Smooth muscle cell of the brain vasculature (primary cell): ENCODE results near the gene EFNA5.

Source experiments
- DNase-seq: peaks from one replicate; pipeline ENCODE4 v3.0.0-alpha.2; 2012; ENCODE audit warnings: low read depth, low spot score

EFNA5 gene

GRCh38 chr5:107639990-107640389 lies 30.7 kb downstream of the EFNA5 start:
- DNase-seq: no peak

DNA sequence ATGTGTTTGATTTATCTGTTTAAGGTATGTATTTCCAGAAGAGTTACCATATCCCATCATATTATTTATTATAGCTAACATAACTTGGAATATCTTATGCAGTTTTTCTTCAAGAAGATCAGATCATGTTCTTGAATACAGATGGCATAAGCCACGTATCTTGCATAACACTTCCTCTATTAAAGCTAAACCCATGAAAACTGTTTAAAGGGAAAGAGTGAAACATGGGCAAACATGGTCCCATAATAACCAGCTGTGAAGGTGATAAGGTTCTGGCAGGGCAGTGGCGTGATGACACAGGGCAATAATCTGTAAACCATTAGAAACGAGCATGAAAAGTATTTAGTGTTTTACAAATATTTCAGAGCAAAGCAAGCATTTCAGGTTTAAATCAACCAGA lies 34.2 kb downstream of the EFNA5 start:
- no peak for DNase-seq

GRCh38 chr5:107636068-107636467 lies 34.7 kb downstream of the EFNA5 start:
- DNase-seq: no peak

DNA sequence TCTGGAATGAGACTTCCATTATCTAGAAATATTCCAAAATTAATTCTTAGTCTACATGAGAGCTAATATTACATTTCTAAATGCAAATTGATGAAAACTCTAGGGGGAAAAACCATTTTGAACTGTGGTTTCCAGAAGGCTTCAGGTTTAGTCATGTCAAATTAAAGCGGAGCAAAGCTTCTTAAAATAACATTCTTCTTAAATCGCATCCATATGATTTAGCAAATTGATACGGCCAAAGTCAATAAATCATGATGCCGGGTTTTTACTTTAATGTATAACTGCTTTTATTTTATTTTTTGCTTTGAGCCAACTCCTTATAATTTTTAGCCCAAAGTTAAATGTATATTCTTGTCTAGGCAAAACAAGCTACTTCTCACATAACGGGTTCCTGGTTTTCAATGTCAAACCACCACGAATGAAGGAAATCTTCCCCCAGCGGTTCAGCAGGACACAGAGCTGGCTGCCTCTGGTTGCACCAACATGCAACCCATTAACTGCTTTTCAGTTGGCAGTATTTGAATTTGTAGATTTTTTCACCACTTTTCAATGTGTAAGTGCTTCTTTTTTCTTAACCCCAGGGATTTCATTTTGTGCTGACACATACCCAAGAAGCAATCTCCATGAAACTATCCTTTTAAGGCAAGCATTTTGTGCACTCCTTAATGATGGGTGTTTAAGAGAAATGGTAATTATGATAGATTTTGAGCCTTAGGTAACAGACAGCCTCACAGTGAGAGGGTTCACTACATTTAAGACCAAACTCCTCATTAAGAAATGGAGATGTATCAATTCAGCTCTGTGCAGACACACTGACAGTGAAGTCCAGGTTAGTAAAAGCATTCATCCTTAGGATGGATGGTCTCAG lies 35.5 kb downstream of the EFNA5 start:
- DNase-seq: no peak

- DNase-seq: no peak
Measured at GRCh38 chr5:107633171-107633901, 37.4 kb downstream of the EFNA5 start.

DNA sequence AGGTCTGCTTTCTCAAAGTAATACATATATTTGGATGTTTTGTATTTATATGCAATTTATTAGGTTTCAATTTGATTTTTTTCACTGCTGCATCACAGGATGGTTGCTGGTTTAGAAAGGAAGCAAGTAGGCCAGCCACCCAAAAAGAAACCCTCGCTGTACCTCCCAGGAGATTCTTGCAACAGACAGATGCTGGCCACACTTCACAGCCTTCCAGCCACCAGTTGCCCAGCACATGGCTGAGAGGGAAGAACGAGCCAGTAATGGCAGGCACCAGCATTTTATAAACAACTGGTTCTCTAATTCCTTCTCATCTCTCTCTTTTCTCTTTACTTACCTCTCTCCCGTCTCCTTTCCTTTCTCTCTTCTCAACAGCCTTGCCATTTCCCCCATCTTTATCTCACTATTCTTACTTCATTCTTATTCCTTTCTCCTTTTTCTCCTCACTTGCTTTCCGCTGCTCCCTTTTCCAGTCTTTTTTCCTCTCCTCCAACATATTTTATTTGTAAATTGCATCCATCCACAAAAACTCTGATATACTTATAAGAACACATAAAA lies 38.9 kb downstream of the EFNA5 start:
- no peak for DNase-seq

- no peak for DNase-seq
Measured at GRCh38 chr5:107630184-107630583, 40.6 kb downstream of the EFNA5 start.

GRCh38 chr5:107624235-107624634 lies 46.5 kb downstream of the EFNA5 start:
- no peak for DNase-seq

DNA sequence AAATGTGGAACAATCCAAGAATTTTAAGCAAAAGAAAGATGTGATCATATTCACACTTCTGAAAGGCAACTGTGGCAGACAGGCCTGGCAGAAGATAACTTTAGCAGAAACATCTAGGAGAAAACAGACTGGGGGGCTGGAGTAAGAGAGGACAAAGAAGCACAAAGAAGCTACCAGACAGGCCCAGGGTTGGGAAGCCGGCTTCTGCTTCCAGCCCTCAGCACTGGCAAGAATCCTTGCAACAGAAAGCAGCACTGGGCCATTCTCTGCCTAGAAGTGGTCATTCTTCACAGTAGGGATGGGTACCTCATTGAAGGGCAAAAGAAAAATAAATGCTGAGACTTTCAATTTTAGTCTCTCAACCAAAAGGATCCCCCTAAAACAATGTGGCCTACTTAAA lies 49.6 kb downstream of the EFNA5 start:
- no peak for DNase-seq

DNA sequence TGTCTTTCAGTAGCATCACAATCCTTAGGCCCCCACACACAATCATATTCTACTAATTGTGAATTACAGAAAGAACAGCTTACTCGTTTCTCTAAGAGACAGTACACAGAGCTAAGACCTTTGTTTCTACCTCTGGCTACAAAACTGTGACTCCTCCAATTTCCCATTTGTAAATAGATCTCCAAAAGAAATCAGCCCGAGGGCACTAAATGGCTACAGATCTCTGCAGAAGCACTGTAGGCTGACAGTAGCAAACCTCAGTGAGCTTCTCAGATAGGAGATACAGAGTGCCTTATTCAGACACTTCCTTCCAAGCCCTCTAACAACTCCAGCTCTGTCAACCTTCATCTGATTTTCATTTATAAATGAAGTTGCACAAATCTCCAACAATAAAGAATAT lies 51.0 kb downstream of the EFNA5 start:
- no peak for DNase-seq

GRCh38 chr5:107618242-107618641 lies 52.5 kb downstream of the EFNA5 start:
- DNase-seq: no peak

DNA sequence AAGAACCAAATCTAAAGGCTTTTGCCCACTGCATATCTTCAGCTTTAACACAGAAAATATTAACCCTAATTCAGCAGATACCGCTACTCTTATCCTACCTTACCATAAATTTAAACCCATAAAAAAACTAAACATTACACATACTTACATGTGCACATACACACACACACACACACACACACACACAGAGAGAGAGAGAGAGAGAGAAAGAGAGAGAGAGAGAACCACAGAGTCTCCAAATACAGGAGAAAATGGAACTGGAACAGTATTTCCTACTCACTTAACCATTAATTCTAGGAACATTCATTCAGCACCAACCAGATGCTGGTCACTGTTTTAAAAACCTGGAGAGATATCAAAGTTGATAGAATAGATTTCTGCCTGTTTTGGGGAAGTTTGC lies 53.7 kb downstream of the EFNA5 start:
- DNase-seq: no peak

DNA sequence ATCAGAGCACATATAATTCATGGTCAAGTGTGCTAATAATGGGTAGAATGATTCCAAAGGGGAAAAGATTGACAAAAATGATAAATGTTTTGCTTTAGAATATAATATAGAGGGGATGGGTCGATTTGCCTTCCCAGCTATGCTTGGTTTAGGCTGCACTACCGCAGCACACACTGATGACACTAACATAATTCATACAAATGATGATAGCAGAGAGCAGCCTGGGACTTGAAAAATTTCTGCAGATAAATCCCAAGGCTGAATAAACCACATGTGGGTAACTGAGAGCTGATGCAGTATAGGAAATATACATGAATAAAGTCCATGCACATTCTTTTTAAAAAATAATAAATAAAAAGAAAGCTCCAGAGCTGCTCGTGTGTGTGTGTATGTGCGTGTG lies 54.5 kb downstream of the EFNA5 start:
- DNase-seq: no peak

DNA sequence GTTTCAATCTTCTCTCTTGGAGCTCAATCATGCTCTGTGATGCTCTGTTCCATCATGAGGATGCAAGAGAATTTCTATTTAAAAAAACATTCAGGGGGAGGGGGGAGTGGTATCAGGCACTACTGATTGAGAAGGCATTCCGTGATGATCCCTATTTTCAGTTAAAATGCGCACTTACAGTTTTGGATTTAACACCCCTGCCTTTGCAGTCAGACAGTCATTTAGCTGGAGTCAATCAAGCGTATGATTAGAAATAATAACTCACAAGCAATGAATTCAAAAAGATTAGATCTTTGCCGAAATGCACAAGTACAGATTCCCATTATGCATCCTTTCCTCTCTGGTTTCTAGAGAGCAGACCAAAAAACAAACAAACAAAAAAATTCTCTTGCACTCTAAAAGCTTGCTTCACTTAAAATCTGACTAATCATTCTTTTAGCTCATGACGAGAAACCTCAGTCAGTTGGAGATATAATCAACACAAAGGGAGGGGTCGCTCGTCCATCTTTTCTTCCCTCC lies 55.4 kb downstream of the EFNA5 start:
- DNase-seq: no peak

GRCh38 chr5:107612541-107612940 lies 58.2 kb downstream of the EFNA5 start:
- no peak for DNase-seq

GRCh38 chr5:107610798-107611197 lies 59.9 kb downstream of the EFNA5 start:
- DNase-seq: no peak

GRCh38 chr5:107607671-107608345 lies 62.9 kb downstream of the EFNA5 start:
- DNase-seq: no peak

GRCh38 chr5:107607196-107607595 lies 63.5 kb downstream of the EFNA5 start:
- no peak for DNase-seq

DNA sequence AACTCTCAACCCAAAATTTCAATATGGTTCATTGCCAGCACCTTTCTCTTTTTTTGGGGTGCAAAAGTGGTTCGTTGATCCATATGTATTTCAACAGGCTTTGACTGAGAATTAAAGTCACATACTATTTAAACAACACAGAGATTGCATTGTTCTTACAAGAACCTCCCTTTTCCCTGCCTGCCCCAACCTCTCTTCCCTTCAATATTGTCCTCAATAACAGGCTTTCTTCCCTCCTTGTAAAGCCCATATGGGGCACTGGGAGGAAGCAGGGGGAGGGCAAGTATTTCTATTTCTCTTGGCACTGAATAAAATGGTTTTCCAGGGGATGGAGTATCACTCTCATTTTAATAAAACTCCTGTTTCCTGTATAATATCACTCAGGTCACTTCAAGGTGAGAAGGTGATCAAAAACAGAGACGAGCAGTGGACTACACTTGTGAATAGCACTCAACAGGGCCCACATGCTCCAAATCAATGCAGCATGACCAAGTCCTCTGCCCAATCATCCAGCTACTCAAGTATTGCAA lies 65.1 kb downstream of the EFNA5 start:
- DNase-seq: no peak

DNA sequence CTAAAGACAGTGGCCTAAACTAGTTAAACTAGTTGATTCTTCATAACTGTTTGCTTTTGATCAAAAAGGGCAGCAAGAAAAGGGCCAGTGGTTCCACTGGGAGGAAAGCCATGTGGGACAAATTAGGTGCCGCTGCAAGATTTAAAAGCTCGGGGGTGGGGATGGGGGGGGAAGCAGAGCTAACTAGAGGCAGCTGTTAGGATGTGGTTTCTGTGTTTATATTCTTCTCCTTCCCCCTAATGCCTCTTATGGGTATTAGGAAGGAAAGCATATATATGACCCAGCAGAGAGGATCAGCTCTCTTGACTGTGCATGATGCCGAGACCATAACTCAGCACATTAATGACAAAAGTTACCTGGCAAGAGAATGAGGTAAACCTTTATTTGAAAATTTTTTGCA lies 65.7 kb downstream of the EFNA5 start:
- DNase-seq: no peak

GRCh38 chr5:107604146-107604910 lies 66.4 kb downstream of the EFNA5 start:
- DNase-seq: no peak
